Stimulated activated CD8-positive, alpha-beta memory T cell treated with anti-CD3 and anti-CD28 coated beads, Interleukin-4, amount 100 ng/mL, for 24 hours (primary cell): ENCODE results near the gene ANKRD55.

Experiments
- DNase-seq: peaks from one replicate; pipeline ENCODE4 v3.0.0-alpha.2; 2020; ENCODE audit warnings: low read depth

The ANKRD55 gene

GRCh38 chr5:56077796-56078233 lies 155.3 kb downstream of the ANKRD55 start:
- no peak for DNase-seq

- no peak for DNase-seq
Measured at GRCh38 chr5:56076486-56076885, 156.6 kb downstream of the ANKRD55 start.

GRCh38 chr5:56075361-56075760 lies 157.8 kb downstream of the ANKRD55 start:
- no peak for DNase-seq

GRCh38 chr5:56072863-56073766 lies 160.0 kb downstream of the ANKRD55 start:
- DNase-seq: no peak

GRCh38 chr5:56071470-56071869 lies 161.7 kb downstream of the ANKRD55 start:
- DNase-seq: no peak

- no peak for DNase-seq
Measured at GRCh38 chr5:56070851-56071465, 162.2 kb downstream of the ANKRD55 start.

GRCh38 chr5:56069652-56070226 lies 163.4 kb downstream of the ANKRD55 start:
- no peak for DNase-seq

GRCh38 chr5:56066931-56067450 lies 166.1 kb downstream of the ANKRD55 start:
- DNase-seq: no peak

- DNase-seq: no peak
Measured at GRCh38 chr5:56064984-56065383, 168.1 kb downstream of the ANKRD55 start.

- DNase-seq: no peak
Measured at GRCh38 chr5:56060276-56061110, 172.6 kb downstream of the ANKRD55 start.

GRCh38 chr5:56059854-56060253 lies 173.3 kb downstream of the ANKRD55 start:
- no peak for DNase-seq

- no peak for DNase-seq
Measured at GRCh38 chr5:56056875-56057274, 176.3 kb downstream of the ANKRD55 start.

GRCh38 chr5:56055859-56056258 lies 177.3 kb downstream of the ANKRD55 start:
- DNase-seq: no peak

- DNase-seq: no peak
Measured at GRCh38 chr5:56055287-56055686, 177.8 kb downstream of the ANKRD55 start.

GRCh38 chr5:56054666-56055065 lies 178.5 kb downstream of the ANKRD55 start:
- DNase-seq: no peak

- DNase-seq: no peak
Measured at GRCh38 chr5:56053363-56053762, 179.8 kb downstream of the ANKRD55 start.

GRCh38 chr5:56052735-56053134 lies 180.4 kb downstream of the ANKRD55 start:
- DNase-seq: no peak

- no peak for DNase-seq
Measured at GRCh38 chr5:56050551-56051255, 182.4 kb downstream of the ANKRD55 start.
